NCI-H2107 treated with DMSO at 0.1 percent for 48 hours (cell line): ENCODE data around the gene TULP4.
"Not testable (repeated sequence)": the region's sequence is repeated elsewhere in the genome, so short reads cannot be mapped to it uniquely, and the experiment has no call there.

Source experiments
- DNase-seq: peaks from one replicate; lab custom pipeline; 2025; ENCODE audit not compliant: unreplicated experiment; lab: John Stamatoyannopoulos, UW

Gene TULP4

GRCh38 chr6:158388727-158389126 lies 76.5 kb downstream of the TULP4 start:
- no peak for DNase-seq

DNA sequence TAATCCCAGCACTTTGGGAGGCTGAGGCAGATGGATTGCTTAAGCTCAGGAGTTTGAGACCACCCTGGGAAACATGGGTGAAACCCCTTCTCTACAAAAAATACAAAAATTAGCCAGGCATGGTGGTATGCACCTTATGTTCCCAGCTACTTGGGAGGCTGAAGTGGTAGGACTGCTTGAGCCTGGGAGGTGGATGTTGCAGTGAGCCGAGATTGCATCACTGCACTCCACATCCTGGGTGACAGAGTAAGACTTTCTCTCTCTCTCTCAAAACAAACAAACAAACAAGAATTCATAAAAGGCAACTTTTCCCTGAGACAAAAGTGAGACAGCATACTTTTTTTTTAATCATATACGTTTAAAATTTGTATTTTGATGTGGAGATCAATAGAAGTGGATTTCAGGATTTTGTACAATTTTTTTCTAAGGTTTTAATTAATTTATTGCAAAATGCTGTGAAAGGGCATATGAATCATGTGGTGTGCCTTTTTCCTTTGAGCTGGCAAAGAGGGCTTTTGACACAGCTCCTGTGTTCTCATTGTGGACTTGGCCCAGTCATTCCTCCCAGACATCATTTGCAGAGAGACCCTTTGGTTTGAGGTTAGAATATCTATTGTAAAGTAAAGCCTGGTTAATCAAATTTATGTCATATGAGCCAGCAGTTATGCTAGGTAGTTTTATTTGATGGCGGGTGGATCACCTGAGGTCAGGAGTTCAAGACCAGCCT lies 77.1 kb downstream of the TULP4 start:
- DNase-seq: no peak

GRCh38 chr6:158391276-158391675 lies 79.0 kb downstream of the TULP4 start:
- DNase-seq: no peak

- not testable (repeated sequence) for DNase-seq
These were observed 79.7 kb downstream of the TULP4 start for GRCh38 chr6:158391977-158392376.

DNA sequence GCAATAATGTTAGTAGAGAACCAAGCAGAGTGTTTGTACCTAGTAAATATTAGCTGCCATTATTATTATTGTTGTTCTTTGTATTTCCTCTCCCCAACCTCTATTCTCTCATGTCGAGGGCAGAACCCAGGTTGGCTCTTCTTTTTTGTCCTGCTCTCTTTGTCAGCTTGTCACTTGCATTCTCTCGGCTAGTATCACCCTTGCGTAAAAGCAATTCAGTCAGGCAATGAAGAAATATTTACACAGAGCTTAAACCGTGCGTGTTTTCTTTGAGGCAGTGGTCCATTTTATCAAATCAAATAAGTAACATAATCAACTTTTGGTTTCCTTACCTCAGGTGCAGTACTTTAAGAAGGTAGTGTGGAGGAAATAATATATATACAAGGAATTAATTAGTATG lies 83.9 kb downstream of the TULP4 start:
- DNase-seq: no peak

DNA sequence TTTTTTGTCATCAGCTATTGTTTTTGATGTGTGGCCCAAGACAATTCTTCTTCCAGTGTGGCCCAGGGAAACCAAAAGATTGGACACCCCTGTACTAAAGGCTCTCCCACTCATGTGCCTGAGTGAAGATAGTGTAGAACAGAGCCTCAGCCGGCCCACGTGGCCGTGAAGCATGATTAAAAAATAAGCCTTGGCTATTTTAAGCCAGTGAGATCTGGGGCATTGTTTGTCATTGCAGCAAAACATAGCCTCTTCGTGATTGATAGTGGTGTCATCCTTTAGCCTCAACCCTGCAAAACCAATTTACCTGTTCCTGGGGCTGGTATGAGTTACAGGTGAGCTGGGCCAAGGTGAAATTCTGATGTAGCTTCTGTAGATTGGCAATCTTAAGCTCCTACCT lies 85.3 kb downstream of the TULP4 start:
- no peak for DNase-seq

- no peak for DNase-seq
These were observed 86.2 kb downstream of the TULP4 start for GRCh38 chr6:158398252-158399024.

DNA sequence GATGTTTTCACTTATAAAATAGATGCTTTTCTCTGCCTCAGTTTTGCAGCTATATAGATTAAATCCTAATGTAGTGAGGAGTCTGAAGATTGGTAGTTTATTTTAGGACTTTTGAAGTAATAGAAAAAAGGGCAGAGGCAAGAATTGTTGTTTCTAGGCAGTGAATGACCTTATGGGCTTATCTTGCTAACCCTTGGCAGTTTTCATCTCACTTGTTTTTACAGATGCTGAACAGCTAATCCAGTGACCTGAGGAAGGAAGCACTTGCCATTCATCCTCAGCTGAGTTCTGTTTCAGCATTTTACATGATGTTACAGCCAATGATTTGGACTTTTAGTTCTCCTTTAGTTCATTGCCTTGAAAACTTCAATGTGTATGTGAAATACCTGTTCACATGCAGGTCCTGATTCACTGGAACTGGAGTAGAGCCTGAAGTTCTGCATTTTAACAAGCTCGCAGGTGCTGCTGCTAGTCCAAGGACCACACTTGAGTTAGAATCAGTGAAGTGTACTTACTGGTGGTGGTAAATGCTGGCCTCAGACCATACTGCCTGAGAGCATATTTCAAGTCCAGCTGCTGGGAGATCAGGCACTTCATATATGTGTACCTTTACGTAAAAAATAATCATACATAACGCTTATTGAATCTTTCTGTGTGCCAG lies 86.9 kb downstream of the TULP4 start:
- no peak for DNase-seq

GRCh38 chr6:158402184-158402583 lies 89.9 kb downstream of the TULP4 start:
- no peak for DNase-seq

DNA sequence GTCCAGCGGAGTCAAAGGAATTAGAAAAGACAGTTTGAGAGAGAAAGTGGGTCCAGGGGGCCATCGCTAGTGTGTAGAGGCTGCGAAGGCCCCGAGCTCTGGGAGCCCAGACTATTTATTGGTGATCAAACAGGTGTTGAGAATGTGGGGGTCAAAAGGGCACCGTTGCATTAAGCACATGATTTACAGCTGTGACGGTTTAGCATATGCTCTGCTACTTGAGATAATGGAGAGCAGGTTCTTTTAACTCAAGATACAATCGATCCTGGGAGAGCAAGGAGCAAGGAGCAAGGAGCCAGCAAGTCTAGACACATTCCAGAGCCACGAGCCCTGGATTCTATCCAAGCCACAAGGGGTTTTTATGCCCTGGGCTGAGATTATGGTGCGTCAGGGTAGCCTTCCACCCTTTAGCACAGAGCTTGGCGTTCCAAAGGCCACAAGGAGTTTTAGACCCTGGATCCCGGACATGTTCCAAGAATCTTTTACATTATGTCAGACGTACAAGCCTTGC lies 93.1 kb downstream of the TULP4 start:
- DNase-seq: not testable (repeated sequence)

DNA sequence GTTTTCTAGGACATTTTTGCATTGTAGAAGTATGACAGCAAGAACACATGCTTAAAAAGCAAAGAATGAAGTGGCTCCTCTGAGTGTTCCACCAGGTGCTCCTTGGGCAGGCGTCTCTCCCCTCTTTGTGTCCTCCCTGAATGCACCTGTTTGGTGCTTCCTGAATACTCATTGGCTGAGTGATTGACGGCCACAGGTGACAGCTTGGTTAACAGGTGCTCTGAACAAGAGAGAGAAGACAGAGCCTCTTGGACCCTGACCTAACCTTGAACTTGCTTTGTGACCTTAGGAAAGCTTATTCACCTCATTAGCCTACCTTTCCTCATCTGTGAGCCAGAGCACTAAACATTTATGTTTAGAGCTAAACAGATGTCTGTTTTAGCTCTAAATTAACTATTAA lies 93.7 kb downstream of the TULP4 start:
- no peak for DNase-seq

- no peak for DNase-seq
These were observed 94.5 kb downstream of the TULP4 start for GRCh38 chr6:158406736-158407135.

DNA sequence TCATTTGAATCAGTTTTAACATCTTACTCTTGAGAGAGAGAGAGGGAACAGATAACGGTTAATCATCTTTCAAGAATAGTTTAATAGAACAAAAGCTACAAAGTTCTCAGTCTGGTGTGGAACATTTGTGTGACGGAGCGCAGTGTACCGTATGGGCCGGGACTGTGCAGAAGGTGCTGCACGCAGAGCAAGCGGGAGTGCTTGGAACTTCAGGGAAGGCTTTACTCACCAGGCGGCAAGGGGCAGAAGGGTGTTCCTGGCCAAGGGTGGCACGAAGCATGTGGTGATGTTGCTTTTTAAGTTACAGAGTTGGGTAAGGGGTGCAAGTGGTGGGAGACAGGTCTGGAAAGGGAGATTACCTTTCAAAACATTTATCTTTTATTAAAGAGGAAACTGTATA lies 95.7 kb downstream of the TULP4 start:
- no peak for DNase-seq

GRCh38 chr6:158408552-158409130 lies 96.4 kb downstream of the TULP4 start:
- no peak for DNase-seq

DNA sequence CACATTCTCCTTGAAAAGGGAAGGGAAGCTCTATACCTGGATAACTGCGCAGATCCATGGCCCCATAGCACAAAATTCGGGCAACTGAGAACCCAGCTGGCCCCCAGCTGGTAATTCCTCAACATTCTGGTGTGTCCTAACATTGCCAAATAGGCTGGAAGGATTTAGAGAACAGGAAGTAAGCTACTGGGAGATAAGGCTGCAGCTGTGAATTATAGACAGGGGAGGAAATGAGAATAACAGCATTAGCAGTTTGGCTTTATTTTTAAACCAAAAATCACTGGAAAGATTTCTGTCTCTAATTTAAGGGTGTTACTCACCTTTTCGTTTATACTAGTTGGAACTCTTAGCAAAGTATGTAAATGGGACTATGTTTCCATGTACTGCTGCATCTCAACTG lies 97.2 kb downstream of the TULP4 start:
- DNase-seq: no peak

DNA sequence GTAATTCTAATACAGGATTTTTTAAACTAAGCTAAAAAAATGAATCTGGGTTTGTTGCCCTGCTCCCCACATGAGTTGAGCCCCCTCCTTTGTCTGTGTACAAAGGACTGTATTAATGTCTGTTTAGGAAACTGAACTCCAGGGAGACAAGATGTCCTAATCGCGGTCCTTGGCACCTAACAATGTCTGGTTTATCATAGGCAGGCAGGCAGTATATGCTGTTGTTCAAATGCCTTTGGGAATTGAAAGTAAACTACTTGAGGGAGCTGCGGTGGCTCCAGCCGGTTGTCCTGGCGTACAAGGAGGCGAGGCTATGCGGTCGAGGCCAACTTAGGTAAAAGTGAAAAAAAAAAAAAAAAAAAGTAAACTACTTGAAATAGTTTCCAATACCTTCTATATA lies 98.5 kb downstream of the TULP4 start:
- DNase-seq: peak; percentile 25

DNA sequence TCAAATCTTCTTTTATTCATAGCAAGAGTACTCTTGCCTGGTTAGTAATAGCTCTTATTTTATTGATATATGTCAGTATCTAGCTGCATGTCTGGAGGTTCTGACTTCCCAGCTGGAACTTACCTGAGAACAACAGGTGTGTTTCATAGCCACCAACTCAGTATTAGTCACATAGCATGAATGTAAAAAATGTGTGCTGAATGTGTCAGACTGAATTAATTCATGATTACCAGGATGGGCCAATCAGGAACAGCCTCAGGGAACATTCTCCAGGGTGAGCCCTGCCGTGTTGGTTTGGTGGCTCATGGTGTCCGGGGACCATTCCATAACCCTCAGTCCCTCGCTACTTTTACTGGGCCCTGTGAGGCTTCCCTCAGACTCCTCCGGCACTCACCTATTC lies 99.7 kb downstream of the TULP4 start:
- DNase-seq: no peak

- no peak for DNase-seq
These were observed 100.8 kb downstream of the TULP4 start for GRCh38 chr6:158413028-158413427.

DNA sequence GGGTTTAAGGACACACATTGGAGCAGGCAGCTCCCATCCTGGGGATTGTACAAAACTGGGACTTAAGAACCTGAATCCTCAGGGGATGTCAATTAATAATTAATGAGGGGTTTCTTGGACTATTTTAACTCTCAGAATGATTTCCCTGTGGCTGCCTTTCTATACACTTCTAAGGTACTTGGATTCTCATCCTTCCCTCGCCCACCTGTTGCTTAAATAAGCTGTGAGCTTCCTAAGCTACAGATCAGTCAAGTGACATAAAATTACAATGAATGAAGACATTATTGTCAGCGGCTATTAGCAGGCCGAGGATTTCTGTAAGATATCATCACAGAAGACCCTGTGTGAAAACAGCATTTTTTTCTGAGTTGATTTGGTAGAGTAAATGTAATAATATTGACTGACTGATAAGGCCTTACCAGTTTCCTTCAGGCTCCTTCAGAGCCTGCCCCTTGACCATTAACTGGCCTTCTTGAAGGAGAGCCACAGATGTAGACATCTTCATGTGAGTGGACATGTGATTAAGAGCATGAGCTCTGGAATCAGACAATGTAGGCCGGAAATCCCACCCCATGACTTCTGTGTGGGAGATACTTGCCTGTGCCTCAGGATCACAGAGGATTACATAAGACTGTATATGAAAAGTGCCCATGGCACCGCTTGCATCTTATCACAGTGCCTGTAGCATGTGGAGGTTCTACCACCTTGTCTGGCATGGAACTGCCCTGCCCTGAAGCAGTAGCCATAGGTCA lies 101.7 kb downstream of the TULP4 start:
- no peak for DNase-seq

DNA sequence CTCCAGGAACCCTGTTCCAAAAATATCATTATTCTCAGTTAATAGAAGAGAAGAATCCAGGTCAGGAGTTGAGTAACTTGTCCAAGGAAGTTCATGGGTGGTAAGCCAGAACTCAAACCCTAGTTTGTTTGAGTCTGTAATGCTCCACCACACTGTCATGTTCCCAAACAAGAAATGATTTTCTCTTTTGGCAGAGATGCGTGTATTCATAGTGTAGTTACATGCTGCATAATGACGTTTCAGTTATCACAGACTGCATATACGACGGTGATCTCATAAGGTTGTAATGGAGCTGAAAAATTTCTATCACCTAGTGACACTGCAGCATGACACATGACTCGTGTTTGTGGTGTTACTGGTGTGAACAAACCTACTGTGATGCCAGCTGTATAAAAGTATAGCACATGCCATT lies 102.6 kb downstream of the TULP4 start:
- DNase-seq: no peak

DNA sequence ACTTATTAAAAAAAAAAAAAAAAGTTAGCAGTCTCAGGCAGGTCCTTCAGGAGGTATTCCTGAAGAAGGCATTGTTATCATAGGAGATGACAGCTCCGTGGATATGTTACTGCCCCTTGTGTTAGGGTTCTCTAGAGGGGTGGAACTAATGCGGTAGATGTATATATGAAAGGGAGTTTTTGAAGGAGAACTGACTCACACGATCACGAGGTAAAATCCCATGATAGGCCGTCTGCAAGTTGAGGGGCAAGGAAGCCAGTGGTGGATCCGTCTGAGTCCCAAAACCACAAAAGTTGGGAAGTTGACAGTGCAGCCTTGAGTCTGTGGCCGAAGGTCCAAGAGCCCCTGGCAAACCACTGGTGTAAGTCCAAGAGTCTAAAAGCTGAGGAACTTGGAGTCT lies 103.4 kb downstream of the TULP4 start:
- no peak for DNase-seq
